Loucy (cell line): ENCODE results near the gene LRCH1.

ENCODE experiments used
- H2AFZ ChIP-seq: fragments of 200-600 bp; sonication (generic); 2 replicates; pipeline ENCODE4 v1.6.0; 2016; ENCODE audit warnings: antibody characterized with exemption, mild to moderate bottlenecking, low read length, moderate library complexity
- H3F3A ChIP-seq: fragments of 200-600 bp; 2 replicates; pipeline ENCODE4 v1.6.0; 2016; ENCODE audit warnings: antibody characterized with exemption, low read depth, mild to moderate bottlenecking
- H3K27me3 ChIP-seq: fragments of 200-600 bp; sonication (generic); 2 replicates; pipeline ENCODE4 v1.6.1; 2014; ENCODE audit warnings: low read length, mild to moderate bottlenecking; ENCODE audit not compliant: insufficient read depth, poor library complexity, severe bottlenecking
- H3K36me3 ChIP-seq: fragments of 200-600 bp; sonication (generic); 2 replicates; pipeline ENCODE4 v1.6.1; 2016; ENCODE audit warnings: low read length; ENCODE audit not compliant: insufficient read depth
- H3K4me1 ChIP-seq: fragments of 200-600 bp; sonication (generic); 2 replicates; pipeline ENCODE4 v1.5.1; 2014; ENCODE audit warnings: low read length, mild to moderate bottlenecking; ENCODE audit not compliant: insufficient read depth, poor library complexity, severe bottlenecking
- H3K4me2 ChIP-seq: fragments of 200-600 bp; sonication (generic); 2 replicates; pipeline ENCODE4 v1.6.0; 2014; ENCODE audit warnings: antibody characterized with exemption, low read length, low read depth, mild to moderate bottlenecking; ENCODE audit not compliant: poor library complexity, severe bottlenecking
- H3K4me3 ChIP-seq: fragments of 200-600 bp; sonication (generic); 2 replicates; pipeline ENCODE4 v1.5.1; 2014; ENCODE audit warnings: low read length, mild to moderate bottlenecking, mixed read lengths; ENCODE audit not compliant: poor library complexity, severe bottlenecking
- H3K79me2 ChIP-seq: fragments of 200-600 bp; sonication (generic); 2 replicates; pipeline ENCODE4 v1.6.1; 2014; ENCODE audit warnings: low read length; ENCODE audit not compliant: insufficient read depth
- H3K9ac ChIP-seq: fragments of 200-600 bp; sonication (generic); 2 replicates; pipeline ENCODE4 v1.6.0; 2014; ENCODE audit warnings: mild to moderate bottlenecking, low read depth, low read length, moderate library complexity; ENCODE audit not compliant: poor library complexity, severe bottlenecking
- H3K9me2 ChIP-seq: fragments of 200-600 bp; sonication (generic); replicated peaks from 2 replicates; pipeline ENCODE4 v1.6.1; 2016; ENCODE audit warnings: low read depth, low read length, mixed read lengths
- H3K9me3 ChIP-seq: fragments of 200-600 bp; sonication (generic); 2 replicates; pipeline ENCODE4 v1.6.1; 2014; ENCODE audit warnings: mild to moderate bottlenecking, antibody characterized with exemption, low read length, low read depth; ENCODE audit not compliant: insufficient read depth
- H4K20me1 ChIP-seq: fragments of 200-600 bp; sonication (generic); 2 replicates; pipeline ENCODE4 v1.6.0; 2014; ENCODE audit warnings: antibody characterized with exemption, low read length, mild to moderate bottlenecking; ENCODE audit not compliant: insufficient read depth, poor library complexity, severe bottlenecking
- CTCF ChIP-seq: fragments of 200-600 bp; sonication (generic); conservative IDR thresholded peaks from 2 replicates; pipeline ENCODE4 v1.5.1; 2014; ENCODE audit warnings: mild to moderate bottlenecking, antibody characterized with exemption, low read length
- EZH2phosphoT487 ChIP-seq: fragments of 200-600 bp; IDR thresholded peaks from 2 replicates; pipeline ENCODE4 v1.6.1; 2018; ENCODE audit warnings: antibody characterized with exemption, mild to moderate bottlenecking, moderate library complexity, borderline replicate concordance

LRCH1 gene

GRCh38 chr13:46686171-46686570 lies 133.2 kb downstream of the LRCH1 start:
- Histone ChIP-seq H3K36me3 (peaks cover 43% of the 10 kb centered on the region; the same call in 1 of the 2 replicates), H3K27me3 (no peaks in the 10 kb centered on the region), H3K9ac (no peak overlapping the region), H3K4me3 (no peak overlapping the region), H3F3A (no peaks in the 10 kb centered on the region), H3K4me1 (peaks cover 12% of the 10 kb centered on the region), H3K9me3 (no peaks in the 10 kb centered on the region), H3K9me2 (no peaks in the 10 kb centered on the region), H3K79me2 (0 out of 2 replicates have a peak, but pooled peaks cover 6% of the 10 kb centered on the region), H2AFZ (no peak overlapping the region), H4K20me1 (peaks cover 8% of the 10 kb centered on the region), H3K4me2 (no peak overlapping the region)
- TF ChIP-seq EZH2phosphoT487 (no peak), CTCF (no peak)

- no peaks in the 10 kb centered on the region for H3K9me2 ChIP-seq
- no peak overlapping the region for H3K4me3 ChIP-seq
- H3K9ac ChIP-seq = no peak overlapping the region
- no peaks in the 10 kb centered on the region for H3K9me3 ChIP-seq
- no peaks in the 10 kb centered on the region for H3F3A ChIP-seq
- no peak overlapping the region for H2AFZ ChIP-seq
- no peak for TF ChIP-seq EZH2phosphoT487
- no peak for TF ChIP-seq CTCF
- peaks cover 8% of the 10 kb centered on the region for H4K20me1 ChIP-seq
- H3K36me3 ChIP-seq = peaks cover 43% of the 10 kb centered on the region
- peaks cover 12% of the 10 kb centered on the region for H3K4me1 ChIP-seq
- H3K79me2 ChIP-seq = 0 out of 2 replicates have a peak, but pooled peaks cover 3% of the 10 kb centered on the region
- no peaks in the 10 kb centered on the region for H3K27me3 ChIP-seq
- H3K4me2 ChIP-seq = no peak overlapping the region
These were observed 134.8 kb downstream of the LRCH1 start for GRCh38 chr13:46687810-46688209.

GRCh38 chr13:46688306-46688705 lies 135.3 kb downstream of the LRCH1 start:
- Histone ChIP-seq H3K27me3 (no peaks in the 10 kb centered on the region), H3K4me2 (no peak overlapping the region), H3F3A (no peaks in the 10 kb centered on the region), H3K36me3 (peaks cover 41% of the 10 kb centered on the region), H4K20me1 (peaks cover 8% of the 10 kb centered on the region), H3K9me2 (no peaks in the 10 kb centered on the region), H3K9me3 (no peaks in the 10 kb centered on the region), H3K4me3 (no peak overlapping the region), H3K4me1 (peaks cover 12% of the 10 kb centered on the region), H2AFZ (no peak overlapping the region), H3K9ac (no peak overlapping the region), H3K79me2 (no peaks in the 10 kb centered on the region)
- TF ChIP-seq EZH2phosphoT487 (no peak), CTCF (no peak)
